ENCODE measurements around the gene TFAP2B.

GRCh38 chr6:50816115-50816675, 2.5 kb upstream of the TFAP2B start:
- peak; percentile 78 to 81 for TF ChIP-seq CTCF (conservative IDR thresholded peaks at IDR 0.05 in 1 of 2, IDR thresholded peaks at IDR 0.05 in 1 of 2; ENCODE audit: extremely low read depth in 1 of 2, insufficient read depth in 1 of 2, low read depth in 1 of 2, low read length in 2 of 2)
- TF ChIP-seq EZH2 (IDR thresholded peaks at IDR 0.05; ENCODE audit: borderline replicate concordance, low read length) = no peak
